A549 treated with ZK216348 at 1 μM for 4 hours (cell line): ENCODE data around the gene PEX13. TPM values are rescaled to one million over a fixed set of nuclear protein-coding genes. Genes with fewer than 3 reads are reported as not detected.

Experiments used
- total RNA-seq: library from RNA; stranded (reverse); fragments of 200-300 nt; extraction: Qiagen RNA extraction; gene quantifications from 5 replicates; pipeline ENCODE4 v1.2.3, GENCODE V29; 2022; ENCODE audit warnings: low read depth

Gene PEX13, protein sequence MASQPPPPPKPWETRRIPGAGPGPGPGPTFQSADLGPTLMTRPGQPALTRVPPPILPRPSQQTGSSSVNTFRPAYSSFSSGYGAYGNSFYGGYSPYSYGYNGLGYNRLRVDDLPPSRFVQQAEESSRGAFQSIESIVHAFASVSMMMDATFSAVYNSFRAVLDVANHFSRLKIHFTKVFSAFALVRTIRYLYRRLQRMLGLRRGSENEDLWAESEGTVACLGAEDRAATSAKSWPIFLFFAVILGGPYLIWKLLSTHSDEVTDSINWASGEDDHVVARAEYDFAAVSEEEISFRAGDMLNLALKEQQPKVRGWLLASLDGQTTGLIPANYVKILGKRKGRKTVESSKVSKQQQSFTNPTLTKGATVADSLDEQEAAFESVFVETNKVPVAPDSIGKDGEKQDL
- total RNA-seq, result 13.8 to 18.2 TPM (median 14.6 TPM) in 5 replicates

GRCh38 chr2:61017556-61018317, at the start of gene PEX13, which contains the start of gene PUS10:
Gene PEX13, plus strand, starts transcription at chr2:61017720. Its CDS starts 40 bp downstream, at chr2:61017760.
Gene PUS10, minus strand, starts transcription at chr2:61018255. Its CDS starts 6,365 bp downstream, at chr2:61011890.

DNA sequence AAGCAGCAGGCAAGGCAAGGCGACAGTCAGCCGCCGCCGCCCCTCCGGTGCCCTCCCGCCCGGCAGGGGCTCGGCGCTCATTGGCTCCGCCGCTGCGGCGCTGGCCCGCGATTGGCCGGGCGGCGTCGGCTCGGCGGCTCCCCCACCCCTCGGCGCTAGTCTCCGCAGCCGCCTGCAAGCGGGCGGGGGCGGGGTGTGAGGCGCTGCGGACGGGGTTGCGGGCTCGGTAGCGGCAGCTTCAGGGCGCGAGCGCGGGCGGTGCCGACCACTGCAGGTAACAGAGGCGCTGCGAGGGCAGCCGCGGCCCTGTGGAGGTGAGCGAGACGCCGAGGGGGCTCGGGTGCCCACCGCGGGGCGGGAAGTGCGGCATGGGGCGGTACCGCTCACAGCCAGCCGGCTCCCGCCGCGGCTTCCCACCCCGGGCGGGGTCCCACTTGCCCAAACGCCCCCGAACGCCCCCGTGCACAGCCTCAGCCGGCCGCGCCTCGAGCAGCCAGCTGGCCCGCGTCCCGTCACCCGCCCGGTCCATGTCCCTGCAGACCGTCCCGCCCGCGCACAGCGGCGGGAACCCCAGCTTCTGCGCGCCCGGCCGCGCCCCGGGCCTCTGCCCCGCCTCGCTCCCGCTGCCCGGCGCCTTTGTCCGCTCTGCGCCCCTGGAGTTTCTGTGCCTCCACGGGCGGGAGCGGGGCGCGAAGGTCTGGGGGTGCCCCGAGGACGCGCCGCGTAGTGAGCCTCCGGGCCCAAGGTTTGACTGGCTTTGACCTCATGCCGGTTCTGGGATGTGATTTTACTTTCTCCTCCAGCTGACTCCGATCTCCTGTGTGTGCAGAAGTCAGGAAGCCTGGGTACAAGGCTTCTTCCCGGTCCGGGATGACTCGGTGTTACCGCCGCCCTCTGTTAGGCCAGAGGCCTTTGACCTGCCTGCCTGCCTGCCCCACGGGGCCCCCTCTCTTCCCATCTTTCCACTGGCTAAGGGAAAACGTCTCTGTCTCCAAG, 48.5 kb downstream of the PEX13 start, which contains the start of gene SANBR:
Gene SANBR (plus strand): TSS at position 158 of the 996 bp plus-strand sequence. CDS start 4,480 bp downstream, outside the sequence.

Other genes starting within 250 kb of the PEX13 start
- gene REL, start 136.1 kb upstream of the PEX13 start, total RNA-seq, result 1.0 to 3.6 TPM (median 2.3 TPM) in 5 replicates
- 2.4 to 3.6 TPM (median 2.6 TPM) in 5 replicates for gene PUS10, start 535 bp downstream of the PEX13 start, total RNA-seq
- 7.9 to 15.4 TPM (median 12.9 TPM) in 5 replicates for gene SANBR, start 48.2 kb downstream of the PEX13 start, total RNA-seq
- gene C2orf74, start 144.5 kb downstream of the PEX13 start, total RNA-seq, result 16.5 to 22.3 TPM (median 18.1 TPM) in 5 replicates